ENCODE measurements around the gene IL22RA1. TPM values are rescaled to one million over a fixed set of nuclear protein-coding genes. Genes with fewer than 3 reads are reported as not detected.

IL22RA1 gene
- total and polyA plus RNA-seq, 8 donors: 0.26 to 0.73 (median 0.43) TPM

DNA sequence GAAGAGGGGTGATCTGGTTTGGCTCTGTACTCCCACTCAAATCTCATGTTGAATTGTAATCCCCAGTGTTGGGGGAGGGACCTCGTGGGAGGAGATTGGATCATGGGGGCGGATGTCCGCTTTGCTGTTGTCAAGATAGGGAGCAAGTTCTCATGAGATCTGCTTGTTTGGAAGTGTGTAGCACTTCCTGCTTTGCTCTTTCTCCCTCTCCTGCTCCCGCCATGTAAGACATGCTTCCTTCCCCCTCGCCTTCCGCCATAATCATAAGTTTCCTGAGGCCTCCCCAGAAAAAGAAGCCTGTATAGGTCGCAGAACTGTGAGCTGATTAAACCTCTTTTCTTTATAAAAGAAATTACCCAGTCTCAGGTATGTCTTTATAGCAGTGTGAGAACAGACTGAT, 58.9 kb downstream of the IL22RA1 start:
- DNase-seq (no peak), ATAC-seq (no peak)
- no peak for TF ChIP-seq CTCF (IDR thresholded peaks at IDR 0.05)
- H3K27ac ChIP-seq: no peak overlapping the region
- no peaks in the 10 kb centered on the region for H3K36me3 ChIP-seq
- intact Hi-C loops (cut with DNase I): no loop called here
- H3K27me3 ChIP-seq: no peaks in the 10 kb centered on the region
- no peak overlapping the region for H3K4me3 ChIP-seq
- H3K4me1 ChIP-seq: no peaks in the 10 kb centered on the region
- no peaks in the 10 kb centered on the region for H3K9me3 ChIP-seq

DNA sequence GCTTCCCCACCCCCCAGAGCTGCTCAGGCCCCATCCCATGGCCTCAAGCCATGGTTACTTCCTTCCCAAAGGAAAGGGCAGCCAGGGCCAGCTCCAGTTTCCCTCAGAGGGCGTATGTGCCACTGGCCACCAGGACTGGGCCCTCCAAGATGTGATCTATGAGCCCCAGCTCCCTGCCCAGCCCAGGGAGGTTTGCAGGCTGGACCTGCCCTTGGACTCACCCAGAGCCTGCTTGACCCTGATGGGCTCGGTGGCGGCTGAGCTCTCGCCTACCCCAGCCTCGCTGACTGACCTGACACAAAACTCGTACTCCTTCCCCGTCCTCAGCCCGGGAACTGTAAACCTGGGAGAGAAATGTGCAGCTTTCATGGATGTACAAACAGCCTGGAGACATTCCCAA, 60.6 kb downstream of the IL22RA1 start:
- Histone ChIP-seq H3K4me1 (no peaks in the 10 kb centered on the region), H3K27me3 (no peaks in the 10 kb centered on the region), H3K4me3 (no peak overlapping the region), H3K9me3 (no peaks in the 10 kb centered on the region), H3K27ac (no peak overlapping the region), H3K36me3 (no peaks in the 10 kb centered on the region)
- ATAC-seq (no peak), DNase-seq (no peak)
- intact Hi-C loops (cut with DNase I): no loop called here
- TF ChIP-seq CTCF (IDR thresholded peaks at IDR 0.05): no peak

GRCh38 chr1:24081190-24081589, 61.8 kb downstream of the IL22RA1 start:
- no peaks in the 10 kb centered on the region for H3K27me3 ChIP-seq
- no peaks in the 10 kb centered on the region for H3K36me3 ChIP-seq
- no peak overlapping the region for H3K27ac ChIP-seq
- DNase-seq: no peak
- no peak for TF ChIP-seq CTCF (IDR thresholded peaks at IDR 0.05)
- H3K9me3 ChIP-seq: no peaks in the 10 kb centered on the region
- intact Hi-C loops (cut with DNase I): no loop called here
- H3K4me3 ChIP-seq: no peak overlapping the region
- H3K4me1 ChIP-seq: no peaks in the 10 kb centered on the region
- ATAC-seq: no peak

- Histone ChIP-seq H3K27ac (no peak overlapping the region), H3K4me3 (no peak overlapping the region), H3K27me3 (no peaks in the 10 kb centered on the region), H3K9me3 (no peaks in the 10 kb centered on the region), H3K4me1 (no peaks in the 10 kb centered on the region), H3K36me3 (no peaks in the 10 kb centered on the region)
- intact Hi-C loops (cut with DNase I): no loop called here
- ATAC-seq: no peak
- DNase-seq: no peak
- TF ChIP-seq CTCF (IDR thresholded peaks at IDR 0.05): no peak
Measured at GRCh38 chr1:24080131-24080530, 62.8 kb downstream of the IL22RA1 start.

- Histone ChIP-seq H3K36me3 (no peaks in the 10 kb centered on the region), H3K27me3 (no peaks in the 10 kb centered on the region), H3K9me3 (no peaks in the 10 kb centered on the region), H3K27ac (no peak overlapping the region), H3K4me3 (no peak overlapping the region), H3K4me1 (no peaks in the 10 kb centered on the region)
- DNase-seq (peak in 1 of 4 donors; percentile 46), ATAC-seq (no peak)
- TF ChIP-seq CTCF (IDR thresholded peaks at IDR 0.05): no peak
- intact Hi-C loops (cut with DNase I): no loop called here
Measured at GRCh38 chr1:24077278-24077978, 65.5 kb downstream of the IL22RA1 start.

Measured in left lung (tissue), 10 donors.